Neural crest cell (in vitro differentiated cells): ENCODE data around the gene DDI1. TPM values are rescaled to one million over a fixed set of nuclear protein-coding genes. Genes with fewer than 3 reads are reported as not detected.

Experiments used
- DNase-seq: peaks from one replicate; pipeline ENCODE4 v3.0.0; 2021; ENCODE audit warnings: low read depth, mixed read lengths, low spot score
- H3K27ac Mint-ChIP-seq: one replicate; pipeline ENCODE4 v1.8.0; 2021; ENCODE audit warnings: mild to moderate bottlenecking, mixed read lengths; ENCODE audit not compliant: unreplicated experiment
- H3K27me3 Mint-ChIP-seq: 2 replicates; pipeline ENCODE4 v1.8.0; 2021; ENCODE audit warnings: low read depth, mild to moderate bottlenecking, mixed read lengths
- H3K36me3 Mint-ChIP-seq: 2 replicates; pipeline ENCODE4 v1.8.0; 2021; ENCODE audit warnings: low read depth, mild to moderate bottlenecking, mixed read lengths
- H3K4me1 Mint-ChIP-seq: 2 replicates; pipeline ENCODE4 v1.8.0; 2021; ENCODE audit warnings: mixed read lengths
- H3K4me3 Mint-ChIP-seq: one replicate; pipeline ENCODE4 v1.8.0; 2021; ENCODE audit warnings: mild to moderate bottlenecking, mixed read lengths
- H3K9me3 Mint-ChIP-seq: 2 replicates; pipeline ENCODE4 v1.8.0; 2021; ENCODE audit warnings: mixed read lengths
- total RNA-seq: library from RNA; stranded (reverse); gene quantifications from 2 replicates; pipeline ENCODE4 v1.2.1, GENCODE V29; 2021
- TF ChIP-seq, protein P1 (sequence below): fragments of 200-600 bp; sonication (generic); conservative IDR thresholded peaks from 2 replicates; pipeline ENCODE4 v1.5.0; 2021; ENCODE audit warnings: antibody characterized with exemption, mild to moderate bottlenecking

DDI1 gene
- total RNA-seq, 1 donor from 2014 or later, result not detected

DNA sequence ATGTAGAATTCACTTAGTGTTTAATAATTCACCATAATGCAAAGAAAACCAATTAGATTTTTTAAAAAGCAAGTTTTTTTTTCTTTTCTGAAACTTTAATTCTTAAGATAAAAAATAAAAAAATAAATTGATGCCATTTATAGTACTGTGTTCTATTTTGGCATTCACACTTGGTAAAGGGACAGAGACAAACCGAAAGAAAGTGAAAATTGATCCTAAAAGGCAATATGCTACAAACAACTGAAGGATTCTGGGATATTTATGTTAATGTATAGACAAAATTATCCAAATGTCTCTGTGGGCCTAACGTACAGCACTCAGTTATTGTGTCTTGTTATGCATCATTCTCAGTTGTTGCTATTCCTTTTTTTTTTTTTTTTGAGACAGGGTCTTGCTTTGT lies 41.9 kb upstream of the DDI1 start:
- Mint-ChIP-seq H3K9me3 (no peaks in the 10 kb centered on the region), H3K27ac (no peak overlapping the region), H3K36me3 (no peaks in the 10 kb centered on the region)

DNA sequence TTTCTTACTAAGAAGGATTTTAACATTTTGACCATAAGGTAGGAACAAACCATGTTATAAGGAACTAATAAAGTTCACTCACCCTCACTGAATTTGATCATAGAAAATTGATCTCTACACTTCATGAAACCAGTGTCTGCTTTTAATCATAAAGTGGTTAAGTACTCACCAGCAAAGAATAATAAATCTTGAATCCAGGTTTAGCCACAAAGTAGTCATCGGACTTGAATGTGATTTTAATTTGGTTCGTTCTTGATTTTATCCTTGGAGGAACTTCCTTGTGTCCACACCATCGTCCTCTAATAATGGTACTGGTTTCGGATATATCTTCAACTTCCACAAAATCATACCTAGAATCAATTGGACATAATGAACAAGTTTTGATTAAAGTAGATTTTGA lies 40.5 kb upstream of the DDI1 start:
- Mint-ChIP-seq H3K4me1 (peaks cover 19% of the 10 kb centered on the region), H3K36me3 (no peaks in the 10 kb centered on the region), H3K9me3 (peaks cover 3% of the 10 kb centered on the region), H3K27ac (no peak overlapping the region), H3K4me3 (no peak overlapping the region), H3K27me3 (no peaks in the 10 kb centered on the region)
- TF ChIP-seq, protein P1, sequence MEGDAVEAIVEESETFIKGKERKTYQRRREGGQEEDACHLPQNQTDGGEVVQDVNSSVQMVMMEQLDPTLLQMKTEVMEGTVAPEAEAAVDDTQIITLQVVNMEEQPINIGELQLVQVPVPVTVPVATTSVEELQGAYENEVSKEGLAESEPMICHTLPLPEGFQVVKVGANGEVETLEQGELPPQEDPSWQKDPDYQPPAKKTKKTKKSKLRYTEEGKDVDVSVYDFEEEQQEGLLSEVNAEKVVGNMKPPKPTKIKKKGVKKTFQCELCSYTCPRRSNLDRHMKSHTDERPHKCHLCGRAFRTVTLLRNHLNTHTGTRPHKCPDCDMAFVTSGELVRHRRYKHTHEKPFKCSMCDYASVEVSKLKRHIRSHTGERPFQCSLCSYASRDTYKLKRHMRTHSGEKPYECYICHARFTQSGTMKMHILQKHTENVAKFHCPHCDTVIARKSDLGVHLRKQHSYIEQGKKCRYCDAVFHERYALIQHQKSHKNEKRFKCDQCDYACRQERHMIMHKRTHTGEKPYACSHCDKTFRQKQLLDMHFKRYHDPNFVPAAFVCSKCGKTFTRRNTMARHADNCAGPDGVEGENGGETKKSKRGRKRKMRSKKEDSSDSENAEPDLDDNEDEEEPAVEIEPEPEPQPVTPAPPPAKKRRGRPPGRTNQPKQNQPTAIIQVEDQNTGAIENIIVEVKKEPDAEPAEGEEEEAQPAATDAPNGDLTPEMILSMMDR, result no peak
- DNase-seq, result no peak

More for the DNA sequence above, 41.9 kb upstream of the DDI1 start:
- TF ChIP-seq, protein P1, result no peak
- H3K4me1 Mint-ChIP-seq, result peaks cover 10% of the 10 kb centered on the region
- no peak overlapping the region for H3K4me3 Mint-ChIP-seq
- DNase-seq, result no peak
- H3K27me3 Mint-ChIP-seq, result no peaks in the 10 kb centered on the region

DNA sequence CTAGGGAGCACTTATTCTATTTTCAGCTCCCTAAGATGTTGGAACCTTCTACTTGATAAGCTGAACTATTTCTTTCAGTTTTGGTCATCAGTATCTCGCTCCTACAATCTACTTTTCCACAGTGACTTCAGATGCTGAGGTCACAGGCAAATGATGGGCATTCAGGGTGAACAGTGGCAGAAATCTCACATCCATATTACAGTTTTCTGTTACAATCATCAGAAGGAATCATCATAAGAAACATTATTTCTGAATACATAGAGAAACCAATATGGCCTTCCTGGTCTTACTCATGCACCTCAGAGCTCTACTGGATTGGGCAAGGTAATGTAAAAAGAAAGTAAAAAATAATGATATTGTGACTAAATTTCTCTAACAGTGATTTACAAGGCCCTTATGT lies 39.4 kb upstream of the DDI1 start:
- Mint-ChIP-seq H3K4me3 (no peak overlapping the region), H3K27ac (no peak overlapping the region), H3K27me3 (no peaks in the 10 kb centered on the region), H3K36me3 (no peaks in the 10 kb centered on the region), H3K9me3 (peaks cover 3% of the 10 kb centered on the region), H3K4me1 (peaks cover 19% of the 10 kb centered on the region)
- no peak for DNase-seq
- TF ChIP-seq, protein P1, result no peak

DNA sequence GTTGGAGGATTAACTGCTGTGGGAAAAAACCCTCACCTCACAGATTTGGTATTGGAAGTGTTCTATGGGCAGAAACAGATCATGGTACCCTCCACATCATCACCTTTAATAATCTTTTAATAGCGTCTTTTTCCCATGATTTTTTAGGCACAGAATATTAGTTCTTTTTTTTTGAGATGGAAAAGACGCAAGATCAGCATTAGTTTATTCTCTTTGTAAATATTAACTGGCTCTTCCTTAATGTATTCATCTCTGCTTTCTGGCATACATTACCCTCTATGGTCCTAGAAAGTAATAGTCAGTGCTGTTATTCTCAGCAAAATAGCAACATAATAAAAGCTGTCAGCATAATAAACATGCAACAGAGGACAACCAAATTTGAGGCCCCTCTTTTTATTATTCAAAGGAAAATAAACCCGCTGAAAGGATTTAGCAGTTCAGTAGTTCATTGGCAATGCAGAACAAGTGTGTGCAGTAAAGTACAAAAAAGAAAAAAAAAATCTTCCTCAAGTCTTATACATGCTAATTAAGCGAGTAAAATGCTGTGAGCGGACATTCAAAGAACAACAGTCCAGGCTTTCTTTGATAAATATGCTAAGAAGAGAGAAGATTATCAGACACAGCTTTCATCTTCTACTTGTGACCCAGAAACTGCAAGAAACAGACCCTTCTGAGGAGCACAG lies 37.5 kb upstream of the DDI1 start:
- Mint-ChIP-seq H3K27me3 (no peaks in the 10 kb centered on the region), H3K4me3 (no peak overlapping the region), H3K4me1 (peaks cover 19% of the 10 kb centered on the region), H3K36me3 (no peaks in the 10 kb centered on the region), H3K27ac (no peak overlapping the region), H3K9me3 (peaks cover 3% of the 10 kb centered on the region)
- DNase-seq, result no peak
- TF ChIP-seq, protein P1, result no peak

DNA sequence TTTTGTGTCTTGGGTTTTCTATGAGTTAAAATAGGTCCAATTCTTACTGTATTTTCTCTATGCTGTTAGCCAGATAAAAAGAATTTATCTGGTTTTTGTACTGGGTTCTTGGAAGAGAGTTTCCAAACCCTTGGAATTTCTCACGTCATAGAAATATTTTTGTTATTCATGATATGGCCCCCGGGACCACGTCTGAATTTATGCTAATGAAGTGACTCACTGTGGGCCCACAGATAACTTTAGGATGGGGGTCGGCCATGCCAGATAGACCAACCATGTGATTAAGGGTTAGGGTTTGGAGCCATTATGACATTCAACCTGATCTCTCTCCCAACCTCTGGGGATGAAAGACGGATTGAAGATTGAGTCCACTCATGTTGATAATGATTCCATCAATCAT lies 35.6 kb upstream of the DDI1 start:
- TF ChIP-seq, protein P1, result no peak
- Mint-ChIP-seq H3K4me3 (no peak overlapping the region), H3K27me3 (no peaks in the 10 kb centered on the region), H3K4me1 (peaks cover 19% of the 10 kb centered on the region), H3K9me3 (peaks cover 3% of the 10 kb centered on the region), H3K27ac (no peak overlapping the region), H3K36me3 (no peaks in the 10 kb centered on the region)
- DNase-seq, result no peak
